HEK293 (cell line): ENCODE measurements around the gene HYDIN.

ENCODE experiments used
- CTCF ChIA-PET: fragments of 350-600 bp; formaldehyde crosslinking; extraction: SDS; loops from one replicate; lab custom pipeline; 2021; ENCODE audit warnings: antibody characterized with exemption; lab: Yijun Ruan, JAX
- POLR2A ChIA-PET: fragments of 300-600 bp; formaldehyde crosslinking; extraction: SDS; loops from one replicate; lab custom pipeline; 2020; ENCODE audit warnings: antibody characterized with exemption, inconsistent platforms; lab: Yijun Ruan, JAX
- H3K27ac ChIP-seq: fragments of 200-500 bp; sonication (Bioruptor generic); 2 replicates; pipeline ENCODE4 v1.5.1; 2014; ENCODE audit warnings: low read depth, low read length, control low read depth, inconsistent platforms; ENCODE audit errors: extremely low read depth
- H3K36me3 ChIP-seq, 2 experiments: fragments of 200-500 bp in 1 of 2; sonication (Bioruptor generic) in 1 of 2; 1 replicate in 1 of 2; 2 replicates in 1 of 2; pipeline ENCODE4 v1.5.1; 2014 to 2017; ENCODE audit warnings: inconsistent platforms in 2 of 2, low read length in 2 of 2; ENCODE audit not compliant: control insufficient read depth in 2 of 2, insufficient read depth in 1 of 2
- H3K4me1 ChIP-seq: fragments of 200-500 bp; sonication (Bioruptor generic); 2 replicates; pipeline ENCODE4 v1.5.1; 2014; ENCODE audit warnings: mild to moderate bottlenecking, low read length, inconsistent platforms; ENCODE audit not compliant: control insufficient read depth, insufficient read depth
- H3K4me3 ChIP-seq: 2 replicates; pipeline ENCODE4 v1.5.1; 2011; ENCODE audit warnings: low read depth, mild to moderate bottlenecking, control low read depth, low read length, moderate library complexity
- H3K9me3 ChIP-seq: fragments of 200-500 bp; sonication (Bioruptor generic); 2 replicates; pipeline ENCODE4 v1.5.1; 2014; ENCODE audit warnings: low read depth, low read length, inconsistent platforms; ENCODE audit not compliant: control insufficient read depth, insufficient read depth
- HIC1 ChIP-seq: fragments of 450-650 bp; formaldehyde crosslinking; IDR thresholded peaks from 2 replicates; pipeline ENCODE4 v1.5.1; 2016; ENCODE audit warnings: missing biosample characterization, missing genetic modification characterization
- YY1 ChIP-seq: fragments of 450-650 bp; formaldehyde crosslinking; IDR thresholded peaks from 2 replicates; pipeline ENCODE4 v1.5.1; 2018; ENCODE audit warnings: missing biosample characterization, missing genetic modification characterization
- ZBTB17 ChIP-seq: fragments of 450-650 bp; formaldehyde crosslinking; IDR thresholded peaks from 2 replicates; pipeline ENCODE4 v1.5.1; 2016; ENCODE audit warnings: missing biosample characterization, missing genetic modification characterization
- ZNF132 ChIP-seq: fragments of 450-650 bp; formaldehyde crosslinking; IDR thresholded peaks from 2 replicates; pipeline ENCODE4 v1.5.1; 2017; ENCODE audit warnings: missing biosample characterization, missing genetic modification characterization, borderline replicate concordance
- ZNF16 ChIP-seq: fragments of 450-650 bp; formaldehyde crosslinking; IDR thresholded peaks from 2 replicates; pipeline ENCODE4 v1.5.1; 2016; ENCODE audit warnings: low read depth, missing biosample characterization, missing genetic modification characterization
- ZNF169 ChIP-seq: fragments of 450-650 bp; formaldehyde crosslinking; IDR thresholded peaks from 2 replicates; pipeline ENCODE4 v1.5.1; 2016; ENCODE audit warnings: missing biosample characterization, missing genetic modification characterization
- ZNF221 ChIP-seq: fragments of 450-650 bp; formaldehyde crosslinking; IDR thresholded peaks from 2 replicates; pipeline ENCODE4 v1.5.1; 2017; ENCODE audit warnings: missing biosample characterization, missing genetic modification characterization, borderline replicate concordance
- ZNF24 ChIP-seq: fragments of 450-650 bp; formaldehyde crosslinking; IDR thresholded peaks from 2 replicates; pipeline ENCODE4 v1.5.1; 2016; ENCODE audit warnings: missing biosample characterization, missing genetic modification characterization
- ZNF426 ChIP-seq: fragments of 450-650 bp; formaldehyde crosslinking; IDR thresholded peaks from 2 replicates; pipeline ENCODE4 v1.5.1; 2017; ENCODE audit warnings: missing biosample characterization, missing genetic modification characterization, mild to moderate bottlenecking, inconsistent platforms, moderate library complexity
- ZNF501 ChIP-seq: fragments of 450-650 bp; formaldehyde crosslinking; IDR thresholded peaks from 2 replicates; pipeline ENCODE4 v1.5.1; 2016; ENCODE audit warnings: missing biosample characterization, missing genetic modification characterization
- ZNF521 ChIP-seq: fragments of 450-650 bp; formaldehyde crosslinking; IDR thresholded peaks from 2 replicates; pipeline ENCODE4 v1.5.1; 2017; ENCODE audit warnings: missing biosample characterization, mild to moderate bottlenecking, missing genetic modification characterization
- TF ChIP-seq, protein P1 (sequence below): fragments of 450-650 bp; formaldehyde crosslinking; IDR thresholded peaks from 2 replicates; pipeline ENCODE4 v1.5.1; 2016; ENCODE audit warnings: missing biosample characterization, missing genetic modification characterization
- TF ChIP-seq, protein P2 (sequence below): fragments of 450-650 bp; formaldehyde crosslinking; IDR thresholded peaks from 2 replicates; pipeline ENCODE4 v1.5.1; 2017; ENCODE audit warnings: missing biosample characterization, missing genetic modification characterization
- TF ChIP-seq, protein P3 (sequence below): fragments of 450-650 bp; formaldehyde crosslinking; IDR thresholded peaks from 2 replicates; pipeline ENCODE4 v1.5.1; 2016; ENCODE audit warnings: missing biosample characterization, missing genetic modification characterization, borderline replicate concordance
- TF ChIP-seq, protein P4 (sequence below): fragments of 450-650 bp; formaldehyde crosslinking; IDR thresholded peaks from 2 replicates; pipeline ENCODE4; 2016; ENCODE audit warnings: missing biosample characterization, missing genetic modification characterization

HYDIN gene

GRCh38 chr16:70769761-70770160 lies 460.8 kb downstream of the HYDIN start:
- CTCF ChIA-PET, result interaction anchor here (1.0 to 3.4 kb wide), 9 partner anchors 9 to 730 kb away, joined by 3 to 27 read pairs (median 8); no protein-coding TSS in a partner anchor
- H3K9me3 ChIP-seq, result no peaks in the 10 kb centered on the region
- H3K4me1 ChIP-seq, result no peaks in the 10 kb centered on the region
- no peak overlapping the region for H3K27ac ChIP-seq
- TF ChIP-seq ZNF132 (tag by site-specific recombination) (no peak), ZNF24 (tag by site-specific recombination) (no peak), YY1 (tag by site-specific recombination) (no peak), ZNF221 (tag by site-specific recombination) (no peak), ZNF501 (tag by site-specific recombination) (no peak), HIC1 (no peak), ZNF521 (tag by site-specific recombination) (no peak), ZNF16 (no peak)
- TF ChIP-seq, protein P1, sequence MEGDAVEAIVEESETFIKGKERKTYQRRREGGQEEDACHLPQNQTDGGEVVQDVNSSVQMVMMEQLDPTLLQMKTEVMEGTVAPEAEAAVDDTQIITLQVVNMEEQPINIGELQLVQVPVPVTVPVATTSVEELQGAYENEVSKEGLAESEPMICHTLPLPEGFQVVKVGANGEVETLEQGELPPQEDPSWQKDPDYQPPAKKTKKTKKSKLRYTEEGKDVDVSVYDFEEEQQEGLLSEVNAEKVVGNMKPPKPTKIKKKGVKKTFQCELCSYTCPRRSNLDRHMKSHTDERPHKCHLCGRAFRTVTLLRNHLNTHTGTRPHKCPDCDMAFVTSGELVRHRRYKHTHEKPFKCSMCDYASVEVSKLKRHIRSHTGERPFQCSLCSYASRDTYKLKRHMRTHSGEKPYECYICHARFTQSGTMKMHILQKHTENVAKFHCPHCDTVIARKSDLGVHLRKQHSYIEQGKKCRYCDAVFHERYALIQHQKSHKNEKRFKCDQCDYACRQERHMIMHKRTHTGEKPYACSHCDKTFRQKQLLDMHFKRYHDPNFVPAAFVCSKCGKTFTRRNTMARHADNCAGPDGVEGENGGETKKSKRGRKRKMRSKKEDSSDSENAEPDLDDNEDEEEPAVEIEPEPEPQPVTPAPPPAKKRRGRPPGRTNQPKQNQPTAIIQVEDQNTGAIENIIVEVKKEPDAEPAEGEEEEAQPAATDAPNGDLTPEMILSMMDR, result no peak
- TF ChIP-seq, protein P2, sequence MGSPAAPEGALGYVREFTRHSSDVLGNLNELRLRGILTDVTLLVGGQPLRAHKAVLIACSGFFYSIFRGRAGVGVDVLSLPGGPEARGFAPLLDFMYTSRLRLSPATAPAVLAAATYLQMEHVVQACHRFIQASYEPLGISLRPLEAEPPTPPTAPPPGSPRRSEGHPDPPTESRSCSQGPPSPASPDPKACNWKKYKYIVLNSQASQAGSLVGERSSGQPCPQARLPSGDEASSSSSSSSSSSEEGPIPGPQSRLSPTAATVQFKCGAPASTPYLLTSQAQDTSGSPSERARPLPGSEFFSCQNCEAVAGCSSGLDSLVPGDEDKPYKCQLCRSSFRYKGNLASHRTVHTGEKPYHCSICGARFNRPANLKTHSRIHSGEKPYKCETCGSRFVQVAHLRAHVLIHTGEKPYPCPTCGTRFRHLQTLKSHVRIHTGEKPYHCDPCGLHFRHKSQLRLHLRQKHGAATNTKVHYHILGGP, result no peak
- TF ChIP-seq, all 188 proteins: peak for 0
- Histone ChIP-seq H3K4me3 (no peak overlapping the region), H3K36me3 (peaks cover 0 to 51% of the 10 kb centered on the region in 2 experiments; a peak in 2 of 3 replicates)
- POLR2A ChIA-PET, result no interaction called here

GRCh38 chr16:70769131-70769530 lies 461.4 kb downstream of the HYDIN start:
- Histone ChIP-seq H3K27ac (no peak overlapping the region), H3K36me3 (peaks cover 0 to 51% of the 10 kb centered on the region in 2 experiments; a peak in 2 of 3 replicates), H3K4me3 (no peak overlapping the region), H3K9me3 (no peaks in the 10 kb centered on the region), H3K4me1 (no peaks in the 10 kb centered on the region)
- ChIA-PET POLR2A (no interaction called here), CTCF (interaction anchor here (0.7 to 2.5 kb wide), 2 partner anchors 11 to 117 kb away, joined by 3 to 18 read pairs; no protein-coding TSS in a partner anchor)
- TF ChIP-seq, protein P3, sequence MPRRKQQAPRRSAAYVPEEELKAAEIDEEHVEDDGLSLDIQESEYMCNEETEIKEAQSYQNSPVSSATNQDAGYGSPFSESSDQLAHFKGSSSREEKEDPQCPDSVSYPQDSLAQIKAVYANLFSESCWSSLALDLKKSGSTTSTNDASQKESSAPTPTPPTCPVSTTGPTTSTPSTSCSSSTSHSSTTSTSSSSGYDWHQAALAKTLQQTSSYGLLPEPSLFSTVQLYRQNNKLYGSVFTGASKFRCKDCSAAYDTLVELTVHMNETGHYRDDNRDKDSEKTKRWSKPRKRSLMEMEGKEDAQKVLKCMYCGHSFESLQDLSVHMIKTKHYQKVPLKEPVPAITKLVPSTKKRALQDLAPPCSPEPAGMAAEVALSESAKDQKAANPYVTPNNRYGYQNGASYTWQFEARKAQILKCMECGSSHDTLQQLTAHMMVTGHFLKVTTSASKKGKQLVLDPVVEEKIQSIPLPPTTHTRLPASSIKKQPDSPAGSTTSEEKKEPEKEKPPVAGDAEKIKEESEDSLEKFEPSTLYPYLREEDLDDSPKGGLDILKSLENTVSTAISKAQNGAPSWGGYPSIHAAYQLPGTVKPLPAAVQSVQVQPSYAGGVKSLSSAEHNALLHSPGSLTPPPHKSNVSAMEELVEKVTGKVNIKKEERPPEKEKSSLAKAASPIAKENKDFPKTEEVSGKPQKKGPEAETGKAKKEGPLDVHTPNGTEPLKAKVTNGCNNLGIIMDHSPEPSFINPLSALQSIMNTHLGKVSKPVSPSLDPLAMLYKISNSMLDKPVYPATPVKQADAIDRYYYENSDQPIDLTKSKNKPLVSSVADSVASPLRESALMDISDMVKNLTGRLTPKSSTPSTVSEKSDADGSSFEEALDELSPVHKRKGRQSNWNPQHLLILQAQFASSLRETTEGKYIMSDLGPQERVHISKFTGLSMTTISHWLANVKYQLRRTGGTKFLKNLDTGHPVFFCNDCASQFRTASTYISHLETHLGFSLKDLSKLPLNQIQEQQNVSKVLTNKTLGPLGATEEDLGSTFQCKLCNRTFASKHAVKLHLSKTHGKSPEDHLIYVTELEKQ (tag by site-specific recombination), result no peak
- TF ChIP-seq, protein P4, sequence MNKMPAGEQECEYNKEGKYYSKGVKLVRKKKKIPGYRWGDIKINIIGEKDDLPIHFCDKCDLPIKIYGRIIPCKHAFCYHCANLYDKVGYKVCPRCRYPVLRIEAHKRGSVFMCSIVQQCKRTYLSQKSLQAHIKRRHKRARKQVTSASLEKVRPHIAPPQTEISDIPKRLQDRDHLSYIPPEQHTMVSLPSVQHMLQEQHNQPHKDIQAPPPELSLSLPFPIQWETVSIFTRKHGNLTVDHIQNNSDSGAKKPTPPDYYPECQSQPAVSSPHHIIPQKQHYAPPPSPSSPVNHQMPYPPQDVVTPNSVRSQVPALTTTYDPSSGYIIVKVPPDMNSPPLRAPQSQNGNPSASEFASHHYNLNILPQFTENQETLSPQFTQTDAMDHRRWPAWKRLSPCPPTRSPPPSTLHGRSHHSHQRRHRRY (tag by site-specific recombination), result no peak
- TF ChIP-seq ZBTB17 (tag by site-specific recombination) (no peak), ZNF426 (tag by site-specific recombination) (no peak), ZNF169 (tag by site-specific recombination) (no peak)
